OCI-LY7 (cell line): ENCODE data around the gene CD99.

Experiments
- CTCF ChIP-seq: fragments of 200-600 bp; sonication (generic); conservative IDR thresholded peaks from 2 replicates; pipeline ENCODE4 v1.5.1; 2014; ENCODE audit warnings: mild to moderate bottlenecking, antibody characterized with exemption, low read length, moderate library complexity, mixed read lengths
- EZH2phosphoT487 ChIP-seq: fragments of 200-600 bp; sonication (generic); IDR thresholded peaks from 2 replicates; pipeline ENCODE4 v1.6.1; 2018; ENCODE audit warnings: low read depth, borderline replicate concordance, mild to moderate bottlenecking, mixed run types, antibody characterized with exemption, low read length, moderate library complexity, mixed read lengths

DNA sequence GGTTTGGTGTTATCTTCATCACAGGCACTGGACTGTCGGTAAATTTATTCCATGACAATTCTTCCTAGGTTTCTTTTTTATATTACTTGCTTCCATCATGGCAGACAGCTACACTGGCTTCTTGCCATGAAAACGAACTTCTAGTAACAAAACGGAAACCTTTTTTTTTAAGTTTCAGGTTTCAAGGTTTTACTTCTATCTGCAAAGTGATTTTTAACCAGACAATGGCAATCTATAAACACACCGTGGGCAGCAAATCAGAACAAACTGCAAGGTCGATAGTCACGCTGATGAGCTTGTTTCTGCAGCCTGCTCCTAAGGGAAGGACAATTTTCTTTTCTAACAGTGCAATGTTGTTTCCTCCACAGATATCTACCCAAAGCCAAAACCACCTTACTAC, 90.6 kb downstream of the CD99 start:
- no peak for TF ChIP-seq CTCF
- no peak for TF ChIP-seq EZH2phosphoT487
